ENCODE data around the gene PHLDB2. TPM values are rescaled to one million over a fixed set of nuclear protein-coding genes. Genes with fewer than 3 reads are reported as not detected.
A peak's percentile ranks its signal among the peaks of the same experiment; 100 is the strongest.

Gene PHLDB2
- total RNA-seq, 1 donor from 2014 or later, result 57.2 TPM

GRCh38 chr3:111999484-112000324, 140.6 kb downstream of the PHLDB2 start:
- H3K27me3 ChIP-seq (ENCODE audit: control insufficient read depth, insufficient read depth, low read length), result no peaks in the 10 kb centered on the region
- peak overlapping the region; percentile 52 for H3K4me3 ChIP-seq (ENCODE audit: low read depth, low read length)
- DNase-seq (ENCODE audit: low read depth), result no peak
- TF ChIP-seq CTCF (IDR thresholded peaks at IDR 0.05; ENCODE audit: insufficient read depth, low read length, poor library complexity, severe bottlenecking), result no peak
- H3K36me3 ChIP-seq (ENCODE audit: control insufficient read depth, insufficient read depth, low read length), result no peaks in the 10 kb centered on the region

DNA sequence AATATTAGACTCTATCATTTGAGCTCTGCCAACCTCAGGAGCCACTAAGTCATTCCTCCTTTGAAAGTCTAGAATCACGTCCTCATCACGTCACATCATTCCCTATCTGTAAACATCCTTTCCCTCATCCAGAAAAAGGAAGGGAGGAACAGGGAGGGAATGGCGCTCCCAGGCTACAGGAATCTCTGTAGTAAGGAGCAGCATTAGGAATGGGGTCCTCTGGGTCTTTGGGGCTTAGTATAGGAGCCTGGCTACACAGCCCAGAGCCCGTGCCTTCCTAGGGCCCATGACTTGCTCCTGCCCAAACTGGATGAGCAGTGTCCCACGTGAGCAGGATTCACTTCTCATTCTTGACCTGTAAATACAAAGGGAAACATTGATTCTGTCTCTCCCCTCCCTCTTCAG, 141.3 kb downstream of the PHLDB2 start:
- no peaks in the 10 kb centered on the region for H3K27me3 ChIP-seq (ENCODE audit: control insufficient read depth, insufficient read depth, low read length)
- TF ChIP-seq CTCF (IDR thresholded peaks at IDR 0.05; ENCODE audit: insufficient read depth, low read length, poor library complexity, severe bottlenecking), result no peak
- H3K36me3 ChIP-seq (ENCODE audit: control insufficient read depth, insufficient read depth, low read length), result no peaks in the 10 kb centered on the region
- H3K4me3 ChIP-seq (ENCODE audit: low read depth, low read length), result peak overlapping the region; percentile 52
- DNase-seq (ENCODE audit: low read depth), result no peak

- DNase-seq (ENCODE audit: low read depth), result no peak
- Histone ChIP-seq H3K27me3 (ENCODE audit: control insufficient read depth, insufficient read depth, low read length) (no peaks in the 10 kb centered on the region), H3K36me3 (ENCODE audit: control insufficient read depth, insufficient read depth, low read length) (no peaks in the 10 kb centered on the region), H3K4me3 (ENCODE audit: low read depth, low read length) (no peak overlapping the region)
- TF ChIP-seq CTCF (IDR thresholded peaks at IDR 0.05; ENCODE audit: insufficient read depth, low read length, poor library complexity, severe bottlenecking), result no peak
Measured at GRCh38 chr3:112000966-112001365, 141.9 kb downstream of the PHLDB2 start.

GRCh38 chr3:112001526-112001925, 142.5 kb downstream of the PHLDB2 start:
- H3K4me3 ChIP-seq (ENCODE audit: low read depth, low read length), result no peak overlapping the region
- no peak for TF ChIP-seq CTCF (IDR thresholded peaks at IDR 0.05; ENCODE audit: insufficient read depth, low read length, poor library complexity, severe bottlenecking)
- DNase-seq (ENCODE audit: low read depth), result no peak
- H3K36me3 ChIP-seq (ENCODE audit: control insufficient read depth, insufficient read depth, low read length), result no peaks in the 10 kb centered on the region
- no peaks in the 10 kb centered on the region for H3K27me3 ChIP-seq (ENCODE audit: control insufficient read depth, insufficient read depth, low read length)

GRCh38 chr3:112002096-112002971, 143.3 kb downstream of the PHLDB2 start:
- DNase-seq (ENCODE audit: low read depth), result no peak
- Histone ChIP-seq H3K36me3 (ENCODE audit: control insufficient read depth, insufficient read depth, low read length) (no peaks in the 10 kb centered on the region), H3K4me3 (ENCODE audit: low read depth, low read length) (no peak overlapping the region), H3K27me3 (ENCODE audit: control insufficient read depth, insufficient read depth, low read length) (no peaks in the 10 kb centered on the region)
- TF ChIP-seq CTCF (IDR thresholded peaks at IDR 0.05; ENCODE audit: insufficient read depth, low read length, poor library complexity, severe bottlenecking), result no peak
